HG02870 (cell line): ENCODE data around the gene GNAQ.
"Not testable (repeated sequence)": the region's sequence is repeated elsewhere in the genome, so short reads cannot be mapped to it uniquely, and the experiment has no call there.

ENCODE experiments used
- ATAC-seq: cut with Tn5 transposase; IDR thresholded peaks from one replicate; pipeline ENCODE4 v1.9.1; 2021; ENCODE audit warnings: mild to moderate bottlenecking, moderate library complexity; ENCODE audit not compliant: unreplicated experiment

The GNAQ gene

DNA sequence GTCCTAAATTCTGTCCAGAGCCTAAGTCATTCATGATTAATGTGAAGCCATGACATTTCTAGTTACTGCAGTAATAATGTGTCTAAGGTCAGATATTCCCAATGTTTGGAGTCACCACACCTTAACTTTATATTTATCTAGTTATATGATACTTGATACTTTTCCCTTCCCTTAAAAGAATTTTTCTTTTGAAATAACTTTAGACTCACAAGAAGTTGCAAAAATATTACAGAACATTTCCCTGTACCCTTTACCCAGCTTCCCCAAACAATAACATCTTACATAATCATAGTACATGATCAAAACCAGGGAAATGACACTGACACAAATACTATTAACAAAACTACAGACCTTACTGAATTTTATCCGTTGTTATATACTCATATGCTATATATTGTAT is 233.5 kb downstream of the GNAQ start:
- ATAC-seq, result no peak

GRCh38 chr9:77794985-77795384 is 236.6 kb downstream of the GNAQ start:
- ATAC-seq, result no peak

DNA sequence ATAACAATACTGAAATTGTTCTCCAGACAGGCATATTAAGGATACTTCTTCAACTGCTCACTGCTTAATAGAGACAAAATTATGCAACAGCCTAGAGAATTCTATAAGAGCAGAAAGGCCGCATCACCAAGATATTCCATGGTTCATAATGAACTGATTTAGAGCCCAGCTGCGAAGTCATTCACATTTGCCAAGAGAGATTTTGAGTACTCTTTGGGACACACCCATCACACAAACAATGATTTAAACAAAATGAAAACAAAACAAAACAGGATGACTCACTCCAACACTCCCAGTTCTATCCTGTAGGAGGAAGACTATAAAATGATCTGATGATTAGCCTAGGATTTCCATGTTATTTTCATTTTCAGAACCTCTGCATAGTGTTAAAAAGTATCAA is 237.8 kb downstream of the GNAQ start:
- no peak for ATAC-seq

DNA sequence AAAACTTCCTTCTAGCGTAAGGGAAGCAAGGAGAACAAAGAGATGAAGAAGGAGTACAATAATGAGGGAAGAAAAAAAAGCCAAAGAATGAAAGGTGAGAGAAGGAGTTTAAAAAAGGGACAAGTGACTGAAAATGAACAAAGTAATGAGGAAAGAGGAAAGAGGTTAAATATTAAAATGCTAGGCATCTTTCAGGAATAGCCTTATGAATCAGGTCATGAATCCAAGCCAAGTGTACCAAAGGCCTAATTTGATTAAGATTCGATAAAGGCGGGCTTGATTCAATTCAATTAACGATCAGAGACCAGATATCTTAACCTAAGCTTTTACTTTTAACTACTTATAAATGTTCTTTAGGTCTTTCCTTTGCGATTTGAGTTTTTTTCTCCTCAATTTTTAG is 241.7 kb downstream of the GNAQ start:
- no peak for ATAC-seq

DNA sequence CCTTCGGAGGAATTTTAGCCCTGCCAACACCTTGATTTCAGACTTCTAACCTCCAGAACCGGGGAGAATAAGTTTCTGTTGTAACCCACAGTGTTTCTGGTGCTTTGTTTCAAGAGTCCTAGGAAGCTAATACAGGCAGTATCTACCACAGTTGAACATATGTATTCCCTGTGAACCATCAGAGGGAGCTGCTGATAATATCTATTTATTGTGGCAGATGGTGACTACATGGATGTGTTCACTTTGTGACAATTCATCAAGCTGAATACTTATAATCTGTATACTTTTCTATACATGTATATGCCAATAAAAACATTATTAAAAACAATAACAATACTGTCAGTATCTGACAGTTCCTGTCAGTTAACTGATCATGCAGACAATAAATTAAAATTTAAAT is 246.3 kb downstream of the GNAQ start:
- ATAC-seq, result no peak

- no peak for ATAC-seq
Observed at GRCh38 chr9:77783518-77783917, 248.1 kb downstream of the GNAQ start.

DNA sequence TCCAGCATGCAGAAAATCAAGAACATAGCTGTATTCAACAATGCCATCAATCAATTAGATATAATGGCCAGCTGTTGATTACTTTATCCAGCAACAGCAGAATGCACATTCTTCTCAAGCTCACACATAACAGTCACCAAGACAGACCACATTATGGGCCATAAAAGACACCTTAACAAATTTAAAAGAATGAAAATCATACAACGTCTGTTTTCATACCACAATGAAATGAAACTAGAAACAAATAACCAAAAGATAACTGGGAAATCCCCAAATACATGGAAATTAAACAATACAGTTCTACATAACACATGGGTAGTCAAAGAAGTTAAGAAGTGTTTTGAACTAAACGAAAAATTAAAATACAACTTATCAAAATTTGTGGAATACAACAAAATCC is 252.6 kb downstream of the GNAQ start:
- ATAC-seq, result no peak

DNA sequence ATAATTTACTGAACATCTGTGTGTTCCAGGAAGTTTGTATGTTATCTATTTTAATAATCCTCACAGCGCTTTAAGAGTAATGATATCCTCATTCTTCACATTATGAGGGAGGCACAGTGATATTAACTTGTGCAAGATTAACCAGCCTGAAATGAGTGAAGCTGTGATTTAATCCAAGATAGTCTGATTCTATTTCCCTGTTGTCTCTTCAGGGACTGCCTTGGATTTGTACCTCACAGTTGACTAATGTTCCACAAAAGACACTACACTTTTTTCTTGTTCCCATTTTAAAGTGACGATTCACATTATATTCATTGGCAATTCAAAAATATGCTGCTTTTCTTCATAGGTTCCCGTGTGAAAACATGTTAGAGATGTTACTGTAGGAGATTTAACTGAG is 258.2 kb downstream of the GNAQ start:
- ATAC-seq, result no peak

DNA sequence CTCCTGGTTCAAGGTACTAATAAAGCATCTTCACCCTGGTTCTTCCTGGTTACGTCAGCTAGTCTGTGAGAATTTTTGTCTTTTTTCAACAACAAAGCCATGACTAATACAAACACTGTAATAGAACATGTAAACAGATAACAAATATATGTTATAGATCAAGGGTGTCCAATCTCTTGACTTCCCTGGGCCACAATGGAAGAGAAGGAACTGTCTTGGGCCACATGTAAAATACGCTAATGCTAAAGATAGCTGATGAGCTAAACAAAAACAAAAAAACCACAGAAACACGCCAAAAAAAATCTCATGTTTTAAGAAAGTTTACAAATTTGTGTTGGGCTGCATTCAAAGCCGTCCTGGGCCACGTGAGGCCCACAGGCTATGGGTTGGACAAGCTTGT is 259.0 kb downstream of the GNAQ start:
- ATAC-seq, result no peak

- ATAC-seq, result no peak
Observed at GRCh38 chr9:77771171-77771570, 260.4 kb downstream of the GNAQ start.

DNA sequence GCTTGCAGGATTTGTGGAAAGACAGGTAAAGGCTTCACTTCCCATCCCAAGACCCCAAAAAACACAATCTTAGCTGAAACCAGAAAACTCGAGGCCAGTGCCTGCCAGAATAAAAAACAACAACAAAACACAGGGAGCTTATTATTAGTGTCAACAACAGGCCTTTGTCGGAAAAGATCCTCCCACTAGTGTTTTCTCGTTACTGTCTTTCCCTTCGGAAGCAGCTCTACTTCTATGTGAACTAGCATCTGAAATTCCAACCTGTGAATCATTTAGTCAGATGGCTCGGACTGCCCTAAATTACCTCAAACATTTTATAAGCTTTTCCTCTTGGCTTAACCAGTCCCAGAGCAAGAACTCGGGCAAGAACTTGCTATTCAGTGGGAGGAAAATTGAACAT is 261.3 kb downstream of the GNAQ start:
- ATAC-seq, result no peak

GRCh38 chr9:77769246-77769645 is 262.4 kb downstream of the GNAQ start:
- no peak for ATAC-seq

DNA sequence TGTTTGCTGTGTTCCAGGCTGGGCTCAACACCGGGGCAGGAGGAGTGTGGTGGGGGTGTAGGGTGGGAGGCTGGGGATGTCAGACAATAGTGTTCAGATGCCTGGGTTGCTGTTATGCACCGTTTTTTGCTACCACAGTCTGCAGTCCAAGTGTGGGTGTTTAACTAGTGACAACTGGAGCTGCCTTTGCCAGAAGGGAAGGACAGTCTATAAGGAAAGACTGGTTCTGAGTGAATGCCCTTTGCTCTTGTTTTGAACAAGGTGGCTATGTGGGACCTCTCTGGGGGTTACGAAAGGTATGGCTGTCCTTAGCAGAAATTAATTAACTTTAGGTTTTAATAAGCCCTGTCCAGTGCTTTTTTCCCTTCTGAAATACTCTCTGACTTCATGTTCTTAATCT is 265.0 kb downstream of the GNAQ start:
- no peak for ATAC-seq

- no peak for ATAC-seq
Observed at GRCh38 chr9:77765781-77766259, 265.8 kb downstream of the GNAQ start.

- no peak for ATAC-seq
Observed at GRCh38 chr9:77764894-77765780, 266.5 kb downstream of the GNAQ start.

- no peak for ATAC-seq
Observed at GRCh38 chr9:77763566-77763965, 268.0 kb downstream of the GNAQ start.

- ATAC-seq, result not testable (repeated sequence)
Observed at GRCh38 chr9:77760919-77761318, 270.7 kb downstream of the GNAQ start.

DNA sequence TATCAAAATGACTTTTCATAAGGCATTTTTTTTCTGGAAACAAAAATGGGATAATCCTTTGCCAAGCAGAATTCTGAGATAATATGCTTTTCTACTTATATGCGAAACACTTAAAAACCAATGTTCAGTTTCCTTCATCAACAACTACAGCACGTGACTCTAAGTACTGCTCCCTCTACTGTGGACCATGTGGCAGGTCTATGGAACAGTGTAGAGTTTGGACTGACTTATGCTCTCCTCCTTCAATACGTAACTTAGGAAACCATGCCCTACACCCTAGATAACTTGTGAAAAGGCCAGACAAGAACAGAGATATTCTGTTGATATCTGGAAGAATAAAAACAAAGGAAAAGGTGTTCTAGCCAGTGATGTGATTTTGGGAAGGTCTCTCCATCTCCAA is 272.2 kb downstream of the GNAQ start:
- ATAC-seq, result no peak

GRCh38 chr9:77756449-77756848 is 275.2 kb downstream of the GNAQ start:
- no peak for ATAC-seq

- ATAC-seq, result no peak
Observed at GRCh38 chr9:77753180-77753579, 278.4 kb downstream of the GNAQ start.

DNA sequence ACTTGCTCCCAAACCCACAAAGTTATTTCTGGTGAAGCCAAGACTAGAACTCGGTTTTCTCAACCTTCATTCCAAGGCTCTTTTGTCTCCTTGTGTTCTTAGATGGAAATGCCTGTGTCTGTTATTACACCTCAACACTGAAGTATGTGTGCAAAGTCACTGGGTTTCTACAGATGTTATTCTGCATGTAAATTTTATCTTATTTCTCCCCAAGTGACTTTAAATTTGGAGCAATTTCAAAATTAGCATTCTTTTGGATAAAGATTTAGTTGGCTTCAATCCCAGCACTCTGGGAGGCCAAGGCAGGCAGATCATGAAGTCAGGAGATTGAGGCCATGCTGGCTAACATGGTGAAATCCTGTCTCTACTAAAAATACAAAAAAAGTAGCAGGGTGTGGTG is 279.1 kb downstream of the GNAQ start:
- no peak for ATAC-seq

- ATAC-seq, result no peak
Observed at GRCh38 chr9:77751341-77752091, 280.1 kb downstream of the GNAQ start.
